Measurements from ENCODE around the gene MSRB2. TPM values are rescaled to one million over a fixed set of nuclear protein-coding genes. Genes with fewer than 3 reads are reported as not detected.

MSRB2 gene
- total and polyA plus RNA-seq, 2 of the 8 experiments (the other 6 are each of a cell fraction or from before 2014, with no cell fraction given): 11.0 to 13.9 TPM

DNA sequence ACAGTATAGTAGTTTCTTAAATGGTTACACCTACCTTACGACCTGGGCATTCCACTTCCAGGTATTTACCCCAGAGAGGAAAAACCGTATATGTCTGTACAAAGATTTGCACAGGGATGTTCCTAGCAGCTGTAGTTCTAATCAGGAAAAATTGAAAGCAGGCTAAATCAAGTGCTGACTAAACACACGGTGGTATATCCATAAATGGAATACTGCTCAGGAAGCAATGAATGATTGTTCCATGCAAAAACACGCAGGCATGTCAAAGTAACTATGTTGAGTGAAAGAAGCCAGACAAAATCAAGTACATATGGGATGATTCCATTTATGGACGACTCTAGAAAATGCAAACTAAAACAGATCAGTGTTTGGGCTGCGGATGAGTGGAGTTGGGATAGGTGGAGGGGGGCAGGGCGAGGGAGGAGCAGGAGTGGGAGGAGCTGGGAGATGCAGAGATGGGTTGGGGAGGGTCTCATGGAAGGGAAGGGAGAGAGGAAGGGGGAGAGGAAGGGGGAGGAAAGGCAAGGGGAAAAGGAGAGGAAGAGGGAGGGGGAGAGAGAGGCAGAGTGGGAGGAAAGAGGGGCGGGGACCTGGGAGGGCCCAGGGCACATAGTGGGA, 484 bp upstream of the MSRB2 start:
- no peak overlapping the region for H4K8ac ChIP-seq (ENCODE audit: extremely low read depth, insufficient read depth, low read length)
- no peak overlapping the region for H2BK15ac ChIP-seq (ENCODE audit: low read length)
- H3K79me1 ChIP-seq (ENCODE audit: low read depth, low read length): no peaks in the 10 kb centered on the region
- H3K9me3 ChIP-seq (ENCODE audit: insufficient read depth in 2 of 2, low read depth in 1 of 2, low read length in 1 of 2): no peaks in the 10 kb centered on the region
- 0 out of 2 replicates have a peak overlapping the region, but pooled peaks have one; percentile 67 for H2BK20ac ChIP-seq (ENCODE audit: low read length)
- H3K14ac ChIP-seq (ENCODE audit: insufficient read length): no peak overlapping the region
- H3K23ac ChIP-seq (ENCODE audit: insufficient read length): no peak overlapping the region
- H4K20me1 ChIP-seq (replicated peaks in 1 of 2; ENCODE audit: control insufficient read depth in 1 of 2, insufficient read depth in 2 of 2, low read length in 2 of 2): no peaks in the 10 kb centered on the region
- no peak overlapping the region for H3K4ac ChIP-seq (replicated peaks; ENCODE audit: insufficient read length, low read depth, low read length)
- H3K4me1 ChIP-seq (replicated peaks in 1 of 4; ENCODE audit: control insufficient read depth in 3 of 4, insufficient read depth in 4 of 4, low read length in 3 of 4): peaks cover 2 to 12% (median 9%) of the 10 kb centered on the region in 4 experiments; a peak in 5 of 7 replicates
- no peak overlapping the region for H4K91ac ChIP-seq (replicated peaks; ENCODE audit: insufficient read length, low read length)
- no peak overlapping the region; the same call in 1 of the 2 replicates for H2BK12ac ChIP-seq (ENCODE audit: low read depth, low read length)
- no peaks in the 10 kb centered on the region; a peak in 1 of 8 replicates for H3K36me3 ChIP-seq (ENCODE audit: control insufficient read depth in 2 of 4, insufficient read depth in 4 of 4, low read length in 3 of 4)
- ChIA-PET POLR2A (ENCODE audit: partially characterized antibody) (interaction anchor here (0.6 kb wide), 2 partner anchors 19 to 33 kb away, joined by 3 to 4 read pairs; no protein-coding TSS in a partner anchor), CTCF (ENCODE audit: partially characterized antibody) (interaction anchor here (1.3 kb wide), 1 partner anchor 12 kb away, joined by 5 read pairs; no protein-coding TSS in a partner anchor)
- H4K5ac ChIP-seq (ENCODE audit: insufficient read length, low read depth, low read length): no peak overlapping the region
- no peak overlapping the region for H2BK120ac ChIP-seq (replicated peaks; ENCODE audit: low read depth, low read length)
- peak overlapping the region; percentile 70 for H2AFZ ChIP-seq (ENCODE audit: low read length)
- WGBS, 2 experiments (ENCODE audit: extremely low coverage in 1 of 2, insufficient coverage in 1 of 2, insufficient read length in 1 of 2, insufficient replicate concordance in 2 of 2, low coverage in 1 of 2, low lambda C conversion rate in 2 of 2, missing lambda C conversion rate in 1 of 2): 72% methylated on average over 7 of the region's 8 CpGs; no CpG with 5 or more reads in 1 of the 2 experiments
- no peak overlapping the region for H3K27ac ChIP-seq (ENCODE audit: low read depth, low read length)
- H3K23me2 ChIP-seq (ENCODE audit: low read depth, low read length): peaks cover 4% of the 10 kb centered on the region; the same call in 1 of the 2 replicates
- no peak overlapping the region for H2BK5ac ChIP-seq (ENCODE audit: low read depth, low read length)
- peak overlapping the region in 2 of 4 experiments; percentile 33 to 61; a peak in 3 of 8 replicates for H3K4me3 ChIP-seq (ENCODE audit: extremely low read depth in 1 of 4, insufficient read depth in 2 of 4, low read depth in 3 of 4, low read length in 4 of 4)
- TF ChIP-seq JUND (IDR thresholded peaks at IDR 0.05; ENCODE audit: low read length): no peak
- TF ChIP-seq, protein P1, sequence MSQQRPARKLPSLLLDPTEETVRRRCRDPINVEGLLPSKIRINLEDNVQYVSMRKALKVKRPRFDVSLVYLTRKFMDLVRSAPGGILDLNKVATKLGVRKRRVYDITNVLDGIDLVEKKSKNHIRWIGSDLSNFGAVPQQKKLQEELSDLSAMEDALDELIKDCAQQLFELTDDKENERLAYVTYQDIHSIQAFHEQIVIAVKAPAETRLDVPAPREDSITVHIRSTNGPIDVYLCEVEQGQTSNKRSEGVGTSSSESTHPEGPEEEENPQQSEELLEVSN (IDR thresholded peaks at IDR 0.05): no peak
- TF ChIP-seq SP1 (IDR thresholded peaks at IDR 0.05; ENCODE audit: low read depth, low read length): no peak
- TF ChIP-seq POU5F1 (IDR thresholded peaks at IDR 0.05; ENCODE audit: low read depth, low read length): no peak
- H3K9ac ChIP-seq (replicated peaks in 1 of 4; ENCODE audit: extremely low read depth in 1 of 4, low read depth in 3 of 4, low read length in 3 of 4): no peak overlapping the region
- no peak overlapping the region for H3K18ac ChIP-seq (ENCODE audit: extremely low read depth, low read length)
- no peaks in the 10 kb centered on the region; a peak in 2 of 4 replicates for H3K79me2 ChIP-seq (ENCODE audit: control insufficient read depth in 1 of 2, insufficient read depth in 2 of 2, low read length in 2 of 2)
- H3K4me2 ChIP-seq (ENCODE audit: insufficient read depth in 1 of 2, low read depth in 2 of 2, low read length in 2 of 2): peak overlapping the region in 1 of 2 experiments; percentile 10; a peak in 2 of 4 replicates
- no peak overlapping the region for H3K56ac ChIP-seq (replicated peaks; ENCODE audit: insufficient read length, low read depth, low read length)
- H2AK5ac ChIP-seq (ENCODE audit: low read depth, low read length): no peak overlapping the region
- no peaks in the 10 kb centered on the region for H3K27me3 ChIP-seq (replicated peaks in 1 of 4; ENCODE audit: control insufficient read depth in 3 of 4, extremely low read depth in 1 of 4, insufficient read depth in 3 of 4, low read length in 3 of 4)
- FAIRE-seq (no peak), DNase-seq (ENCODE audit: low read depth in 1 of 2, low spot score in 2 of 2) (no peak)
